Fibroblast of lung (primary cell): ENCODE results near the gene PDSS1.

Source experiments
- CTCF ChIP-seq, 2 donors: IDR thresholded peaks in 1 of 2; conservative IDR thresholded peaks in 1 of 2; 1 replicate in 1 of 2; 2 replicates in 1 of 2; pipeline ENCODE4 v1.5.1; 2011 to 2012; ENCODE audit warnings: low read length in 2 of 2, control low read depth in 1 of 2, inconsistent platforms in 1 of 2, low read depth in 1 of 2, mild to moderate bottlenecking in 1 of 2
- EZH2 ChIP-seq: IDR thresholded peaks from 2 replicates; pipeline ENCODE4 v1.5.1; 2012; ENCODE audit warnings: low read length, control low read depth, mild to moderate bottlenecking; ENCODE audit errors: missing control alignments

GRCh38 chr10:26700884-26701630 is 3.6 kb downstream of the PDSS1 start:
- TF ChIP-seq CTCF (conservative IDR thresholded peaks at IDR 0.05 in 1 of 2, IDR thresholded peaks at IDR 0.05 in 1 of 2; ENCODE audit: low read depth in 1 of 2, low read length in 2 of 2) (no peak), EZH2 (no peak)
